GM21576 (cell line): ENCODE data around the gene C1QB.
"Not testable (repeated sequence)": the region's sequence is repeated elsewhere in the genome, so short reads cannot be mapped to it uniquely, and the experiment has no call there.

Source experiments
- ATAC-seq: cut with Tn5 transposase; IDR thresholded peaks from one replicate; pipeline ENCODE4 v1.9.1; 2021; ENCODE audit warnings: mild to moderate bottlenecking, moderate library complexity; ENCODE audit not compliant: unreplicated experiment

The C1QB gene

DNA sequence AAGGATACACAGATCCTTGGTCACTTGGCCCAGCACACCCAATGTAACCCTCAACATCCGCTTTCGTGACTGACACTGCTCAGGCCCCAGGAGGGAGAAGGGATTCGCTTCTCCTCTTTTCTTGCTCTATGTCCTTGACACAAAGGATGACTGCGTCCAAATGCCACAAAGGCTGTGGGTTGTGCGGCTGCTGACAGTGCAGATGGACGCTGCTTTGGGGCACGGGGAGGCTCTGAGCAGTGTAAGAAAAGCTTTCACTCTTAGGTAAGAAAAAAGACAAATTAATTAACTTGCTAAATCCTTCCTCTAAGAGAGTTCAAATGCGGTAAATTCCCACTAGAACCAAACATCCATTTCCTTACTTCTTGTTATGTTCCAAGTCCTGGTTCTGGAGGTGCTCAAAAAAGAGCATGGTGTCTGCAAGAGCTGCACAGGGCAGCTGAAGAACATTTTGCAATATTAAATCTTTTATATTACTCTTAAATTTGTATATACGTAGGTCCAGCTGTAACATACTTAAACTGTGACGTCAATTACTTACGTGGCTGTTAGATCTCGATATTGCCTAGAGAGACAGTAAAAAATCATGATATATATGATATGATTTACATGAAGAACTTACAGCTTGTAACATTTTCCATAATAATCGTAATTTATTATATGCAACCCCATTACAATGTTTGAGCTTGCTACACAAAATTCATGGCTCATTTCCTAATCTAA, 38.2 kb downstream of the C1QB start:
- no peak for ATAC-seq

DNA sequence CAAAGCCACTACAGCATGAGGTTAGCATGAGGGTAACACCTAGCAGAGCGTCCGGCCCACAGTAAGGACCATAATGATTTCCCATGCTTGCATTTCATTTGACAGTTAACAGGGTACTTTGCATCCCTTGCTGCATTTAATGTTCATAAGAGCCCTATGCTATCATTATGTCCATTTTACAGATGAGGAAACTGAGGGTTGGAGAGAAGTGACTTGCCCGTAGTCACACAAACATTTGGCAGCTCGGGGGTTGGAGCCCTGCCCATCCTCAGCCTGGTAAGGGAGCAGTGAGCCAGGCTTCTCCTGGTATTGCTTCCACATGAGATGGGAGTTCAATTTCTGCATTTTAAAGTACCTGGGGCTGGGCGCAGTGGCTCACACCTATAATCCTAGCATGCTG, 41.1 kb downstream of the C1QB start:
- no peak for ATAC-seq

DNA sequence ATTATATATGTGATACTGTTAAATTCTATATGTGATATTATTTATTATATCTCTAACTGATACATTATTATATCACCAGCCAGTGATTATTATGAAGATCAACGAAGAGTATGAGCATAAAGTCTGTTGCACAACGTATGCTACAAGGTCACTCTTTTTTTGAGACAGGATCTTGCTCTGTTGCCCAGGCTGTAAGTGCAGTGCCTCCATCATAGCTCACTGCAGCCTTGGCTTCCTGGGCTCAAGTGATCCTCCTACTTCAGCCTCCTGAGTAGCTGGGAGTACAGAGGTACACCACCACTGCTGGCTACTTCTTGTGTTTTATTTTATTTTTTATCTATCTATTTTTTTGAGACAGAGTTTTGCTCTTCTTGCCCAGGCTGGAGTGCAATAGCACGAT, 43.6 kb downstream of the C1QB start:
- no peak for ATAC-seq

DNA sequence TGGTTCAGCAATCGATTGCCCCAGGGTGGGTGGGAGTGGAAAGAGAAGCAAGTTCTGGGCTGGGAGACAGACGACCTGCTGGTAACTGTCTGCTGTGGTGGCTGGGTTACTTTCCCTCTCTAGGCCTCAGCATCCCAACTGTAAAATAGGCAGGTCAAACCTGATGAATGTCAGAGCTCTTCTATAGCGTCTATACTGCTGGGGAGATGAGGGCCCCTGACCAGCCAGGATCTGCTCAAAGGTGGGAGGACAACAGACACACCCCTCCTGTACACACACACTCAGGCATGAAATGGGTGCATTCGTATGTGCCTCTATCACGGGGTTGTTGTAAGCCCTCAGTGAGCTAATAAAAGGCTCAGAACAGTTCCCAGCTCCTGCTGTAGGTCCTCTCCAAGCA, 44.9 kb downstream of the C1QB start:
- no peak for ATAC-seq

DNA sequence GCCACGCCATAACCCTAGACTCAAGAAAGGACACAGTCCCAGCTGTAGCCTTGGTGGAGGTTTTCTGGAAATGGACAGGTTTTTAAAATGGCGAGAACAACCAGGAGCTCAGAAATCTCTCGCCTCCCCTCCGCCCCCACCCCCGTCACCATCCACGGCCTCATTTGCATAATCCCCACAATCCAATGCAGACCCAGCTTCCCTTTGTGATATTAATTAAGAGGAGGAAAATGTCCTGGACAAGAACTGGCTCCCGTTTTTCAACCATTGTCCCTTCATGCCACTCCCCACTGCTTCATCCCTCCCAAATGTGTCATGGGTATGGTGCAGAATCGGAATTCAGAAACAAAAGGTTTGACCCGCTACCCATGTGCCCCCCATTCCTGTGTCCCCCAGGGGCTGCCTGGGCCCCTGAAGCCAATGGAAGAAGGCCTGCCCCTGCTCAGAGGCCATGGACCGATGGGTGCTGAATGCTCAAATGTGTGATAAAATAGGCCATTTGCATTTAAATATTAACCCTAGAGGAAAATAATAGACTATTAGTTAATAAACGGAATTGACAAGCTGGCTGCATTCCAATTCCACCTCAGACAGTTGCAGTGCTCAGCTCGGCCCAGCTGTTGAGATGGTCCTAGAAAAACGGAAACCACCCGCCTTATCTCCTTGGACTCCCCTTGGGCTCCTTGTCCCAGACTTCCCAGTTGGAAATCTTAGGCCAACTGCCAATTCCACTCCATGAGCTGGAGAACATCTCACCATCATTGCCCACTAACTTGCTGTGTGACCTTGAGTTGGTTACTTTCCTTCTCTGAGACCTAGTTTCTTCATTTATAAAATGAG, 46.9 kb downstream of the C1QB start:
- no peak for ATAC-seq

DNA sequence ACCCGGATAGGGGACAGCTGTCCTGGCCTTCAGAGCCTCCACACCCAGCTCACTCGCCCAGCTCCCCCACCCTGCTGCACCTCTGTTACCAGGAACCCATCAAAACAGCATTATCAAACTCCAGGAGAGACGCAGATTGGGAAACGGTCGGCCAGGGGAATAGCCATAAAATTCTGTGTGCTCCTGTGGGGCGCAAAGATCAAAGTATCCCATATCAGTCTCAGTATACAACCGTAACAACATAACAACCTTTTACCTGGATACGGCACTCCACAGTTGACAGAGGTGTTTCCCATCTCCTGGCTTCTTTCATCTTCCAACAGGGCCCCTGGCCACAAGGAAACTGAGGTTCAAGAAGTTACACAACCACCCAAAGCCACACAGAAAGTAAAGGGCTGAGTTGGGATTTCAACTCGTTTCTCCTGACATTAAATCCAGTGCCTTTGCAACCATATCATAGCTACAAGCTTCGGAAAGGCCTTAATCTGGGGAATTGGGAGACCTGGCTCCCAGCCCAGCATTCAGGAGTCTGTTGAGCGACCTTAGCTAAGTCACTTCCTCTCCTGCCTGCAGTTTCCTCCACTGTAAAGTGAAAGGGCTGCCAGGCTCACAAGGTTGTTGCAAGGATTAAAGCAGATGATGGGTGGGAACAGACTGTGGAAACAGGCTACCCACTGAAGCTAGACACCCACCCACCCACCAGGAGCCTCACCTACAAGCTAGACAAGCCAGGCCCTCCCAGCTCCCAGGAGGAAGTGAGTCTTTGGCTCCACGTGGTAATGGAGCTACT, 49.5 kb downstream of the C1QB start:
- no peak for ATAC-seq

DNA sequence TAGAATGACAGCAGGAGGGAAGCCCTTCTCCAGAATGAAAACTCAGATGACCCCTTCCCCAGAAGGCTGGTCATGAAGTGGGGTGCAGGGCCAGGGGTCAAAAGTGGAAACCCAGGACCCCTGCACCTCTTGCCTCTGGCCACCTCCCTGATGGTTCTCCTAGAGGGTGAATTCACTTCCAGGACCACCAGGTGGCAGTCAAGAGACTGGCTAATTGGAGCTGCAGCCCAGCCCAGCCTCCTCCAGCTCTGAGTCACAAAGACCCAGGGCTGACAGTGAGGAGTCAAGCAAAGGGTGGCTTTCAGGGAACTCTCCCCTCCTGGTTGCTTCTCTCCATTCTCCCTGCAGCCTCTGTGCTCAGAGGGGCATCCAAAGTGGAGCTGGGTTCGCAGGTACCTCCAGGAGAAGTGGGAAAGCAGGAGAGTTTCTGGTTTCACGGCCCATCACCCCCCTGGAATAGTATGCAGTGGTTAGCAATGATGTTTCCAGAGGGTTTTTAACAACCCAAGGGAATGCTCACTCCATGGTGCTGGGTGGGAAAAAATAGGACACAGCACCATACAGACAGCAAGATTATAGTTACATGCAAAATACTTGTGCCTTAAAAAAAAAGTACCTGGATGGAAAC, 51.5 kb downstream of the C1QB start:
- ATAC-seq, result no peak

DNA sequence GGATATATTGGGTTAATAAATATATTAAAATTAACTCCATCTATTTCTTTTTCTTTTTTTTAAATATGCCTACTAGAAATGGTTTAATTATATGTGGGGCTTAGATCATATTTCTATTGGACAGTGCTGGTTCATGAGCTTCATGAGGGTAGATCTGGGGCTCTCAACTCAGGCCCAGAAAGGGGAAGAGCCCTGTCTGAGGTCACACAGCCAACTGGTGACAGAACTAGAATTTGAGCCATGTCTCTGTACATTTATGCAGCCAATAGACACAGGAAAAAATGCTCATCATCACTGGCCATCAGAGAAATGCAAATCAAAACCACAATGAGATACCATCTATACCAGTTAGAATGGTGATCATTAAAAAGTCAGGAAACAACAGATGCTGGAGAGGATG, 52.5 kb downstream of the C1QB start:
- ATAC-seq, result no peak

DNA sequence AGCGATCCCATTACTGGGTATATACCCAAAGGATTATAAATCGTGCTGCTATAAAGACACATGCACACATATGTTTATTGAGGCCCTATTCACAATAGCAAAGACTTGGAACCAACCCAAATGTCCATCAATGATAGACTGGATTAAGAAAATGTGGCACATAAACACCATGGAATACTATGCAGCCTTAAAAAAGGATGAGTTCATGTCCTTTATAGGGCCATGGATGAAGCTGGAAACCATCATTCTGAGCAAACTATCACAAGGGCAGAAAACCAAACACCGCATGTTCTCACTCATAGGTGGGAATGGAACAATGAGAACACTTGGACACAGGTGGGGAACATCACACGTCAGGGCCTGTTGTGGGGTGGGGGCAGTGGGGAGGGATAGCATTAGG, 53.1 kb downstream of the C1QB start:
- ATAC-seq, result not testable (repeated sequence)

DNA sequence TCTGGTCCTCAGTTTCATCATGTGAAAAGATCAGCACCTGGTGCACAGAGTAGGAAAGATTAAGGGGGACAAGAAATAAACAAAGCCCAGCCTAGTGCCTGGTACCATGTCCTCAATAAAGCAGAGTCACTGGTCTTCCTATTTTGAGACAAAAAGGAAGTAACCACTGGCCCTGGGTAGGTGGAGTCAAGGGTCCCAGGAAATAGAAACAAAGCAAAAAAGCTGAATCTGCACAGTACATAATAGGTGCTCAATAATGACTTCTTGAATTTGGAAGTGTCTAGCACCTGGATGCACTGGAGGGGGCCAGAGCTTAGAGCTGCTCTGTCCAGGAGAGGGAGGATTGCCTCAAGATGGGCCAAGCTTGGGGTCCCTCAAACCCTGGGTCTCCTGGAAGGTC, 55.7 kb downstream of the C1QB start:
- no peak for ATAC-seq

DNA sequence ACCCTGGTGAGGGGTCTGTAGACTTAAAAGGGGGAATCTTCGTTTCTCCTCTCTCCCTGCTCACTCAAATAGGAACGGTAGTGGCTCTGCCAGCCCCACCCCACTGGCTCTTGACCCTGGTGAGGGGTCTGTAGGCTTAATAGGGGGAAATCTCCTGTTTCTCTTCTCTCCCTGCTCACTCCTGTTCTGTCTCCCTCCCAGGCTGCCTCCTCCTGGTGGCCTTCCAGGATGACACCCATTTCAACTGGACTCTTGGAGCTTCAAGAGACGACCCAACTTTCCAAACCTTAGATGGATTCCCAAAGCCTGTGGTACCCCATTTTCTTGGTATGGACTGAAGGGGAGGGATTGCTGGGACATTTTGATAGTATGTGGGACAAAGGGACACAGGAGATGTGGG, 56.2 kb downstream of the C1QB start:
- no peak for ATAC-seq

DNA sequence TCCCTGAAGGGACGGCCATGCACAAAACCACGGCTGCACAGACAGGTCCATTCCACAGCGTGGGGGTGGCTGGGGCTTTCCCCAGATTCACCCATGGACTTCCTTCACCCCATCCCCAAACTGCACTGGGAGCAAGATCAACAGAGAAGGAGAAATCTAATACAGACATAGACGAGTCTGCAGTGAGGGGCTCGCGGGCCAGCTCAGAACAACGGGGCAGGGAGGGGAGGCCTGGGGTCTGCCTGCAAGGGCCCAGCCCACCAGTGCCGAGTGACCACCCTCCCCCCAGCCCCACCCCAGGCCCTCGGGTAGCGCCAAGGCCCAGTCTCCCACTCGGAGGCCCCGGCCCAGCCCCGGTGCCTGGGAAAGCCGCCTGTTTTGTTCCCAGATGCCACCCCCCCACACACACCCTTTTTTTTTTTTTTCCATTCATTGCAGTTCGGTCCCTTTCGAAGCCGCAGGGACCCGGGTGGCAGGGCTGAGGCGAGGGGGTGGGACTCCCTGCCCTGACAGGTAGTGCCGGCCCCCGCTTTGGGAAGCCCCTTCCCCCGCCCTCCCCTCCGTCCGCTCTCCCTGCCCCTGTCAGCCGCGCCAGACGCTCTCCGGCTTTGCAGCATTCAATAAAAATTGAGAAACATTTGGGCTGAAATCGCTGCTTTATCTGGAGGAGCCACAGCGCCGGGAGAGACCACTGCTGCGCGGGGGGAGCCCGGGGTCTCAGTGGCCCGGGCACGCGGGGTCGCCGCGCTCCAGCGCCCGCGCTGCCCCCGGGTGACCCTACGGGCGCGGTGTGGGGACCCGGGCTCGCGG, 57.1 kb downstream of the C1QB start:
- ATAC-seq, result peak; percentile 11

DNA sequence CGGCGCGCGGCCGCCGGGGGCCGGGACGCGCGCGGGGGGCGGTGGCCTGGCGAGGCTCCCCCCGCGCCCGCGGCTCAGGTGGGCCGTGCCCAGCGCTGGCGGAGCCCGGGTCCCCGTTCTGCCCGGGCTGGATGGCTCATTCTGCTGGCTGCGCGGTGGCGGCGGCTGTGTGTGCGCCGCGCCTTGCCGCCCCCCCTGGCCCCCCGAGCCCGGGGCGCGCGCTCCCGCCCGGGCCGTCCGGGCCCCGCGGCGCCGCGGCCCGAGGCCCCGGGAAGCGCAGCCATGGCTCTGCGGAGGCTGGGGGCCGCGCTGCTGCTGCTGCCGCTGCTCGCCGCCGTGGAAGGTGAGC, 57.6 kb downstream of the C1QB start, which contains the start of gene EPHB2:
Gene EPHB2 (plus strand): TSS at position 139 of the 349 bp plus-strand sequence. CDS start 144 bp downstream, at position 283.
- peak; percentile 40 for ATAC-seq

DNA sequence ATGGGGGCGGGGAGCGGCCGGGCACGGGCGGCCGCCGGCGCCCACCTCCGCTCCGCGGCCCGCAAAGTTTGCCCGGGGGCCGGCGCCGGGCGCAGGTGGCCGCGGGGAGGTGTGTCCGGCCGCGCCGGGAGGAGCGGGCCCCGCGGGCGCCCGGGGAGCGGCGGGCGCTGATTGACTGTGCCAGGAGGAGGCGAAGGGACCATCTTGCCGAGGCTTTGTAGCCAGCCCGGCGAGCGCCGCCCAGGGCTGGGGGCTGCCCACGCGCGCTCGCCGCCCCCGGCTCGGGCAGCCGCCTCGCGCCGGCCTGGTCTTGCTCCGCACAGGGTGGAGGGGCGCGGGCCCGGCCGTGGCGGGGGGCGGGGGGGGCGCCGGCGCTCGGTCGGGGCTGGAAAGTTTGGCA, 58.0 kb downstream of the C1QB start:
- no peak for ATAC-seq
